CD4-positive, alpha-beta T cell treated with Interleukin-15 for 4 hours (primary cell): ENCODE results near the gene SERBP1.
"Not testable (repeated sequence)": the region's sequence is repeated elsewhere in the genome, so short reads cannot be mapped to it uniquely, and the experiment has no call there.

Experiments
- DNase-seq: peaks from one replicate; pipeline ENCODE4 v3.0.0-alpha.2; 2020; ENCODE audit warnings: low spot score

The SERBP1 gene

DNA sequence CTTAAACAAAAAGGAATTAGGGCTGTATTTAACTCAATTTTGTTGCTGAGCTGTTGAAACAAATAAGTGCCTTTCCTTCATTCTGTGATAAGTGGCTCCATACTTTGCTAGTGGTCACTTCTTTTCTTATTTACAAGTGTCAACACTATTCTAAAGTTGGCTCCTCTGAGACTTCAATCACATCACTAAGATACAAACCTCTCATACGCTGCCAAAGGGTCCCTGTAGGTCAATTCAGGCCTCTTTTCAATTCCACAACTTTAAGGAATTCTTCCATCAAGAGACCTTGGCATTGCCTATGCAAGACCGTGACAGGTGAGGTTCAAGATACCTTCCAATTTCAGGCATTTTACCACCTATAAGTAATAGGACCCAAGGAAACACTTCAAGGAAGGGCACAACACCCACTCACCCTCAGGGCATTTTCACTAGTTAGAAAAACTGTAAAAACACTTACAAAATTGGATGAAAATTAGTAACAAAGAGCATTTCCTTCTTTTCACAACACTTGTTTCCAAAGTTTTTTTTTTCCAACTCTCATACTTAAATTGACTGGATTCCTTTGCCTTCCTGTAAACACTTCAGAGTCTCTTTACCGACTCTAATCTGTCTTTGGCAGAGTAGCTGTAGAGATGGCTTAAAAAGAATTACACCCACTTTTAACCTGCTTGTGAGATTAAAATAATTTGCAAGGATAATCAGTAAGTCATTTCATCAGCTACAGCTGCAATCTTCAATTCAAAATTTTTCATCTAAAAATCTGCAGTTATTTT is 24.5 kb downstream of the SERBP1 start:
- DNase-seq, result no peak

DNA sequence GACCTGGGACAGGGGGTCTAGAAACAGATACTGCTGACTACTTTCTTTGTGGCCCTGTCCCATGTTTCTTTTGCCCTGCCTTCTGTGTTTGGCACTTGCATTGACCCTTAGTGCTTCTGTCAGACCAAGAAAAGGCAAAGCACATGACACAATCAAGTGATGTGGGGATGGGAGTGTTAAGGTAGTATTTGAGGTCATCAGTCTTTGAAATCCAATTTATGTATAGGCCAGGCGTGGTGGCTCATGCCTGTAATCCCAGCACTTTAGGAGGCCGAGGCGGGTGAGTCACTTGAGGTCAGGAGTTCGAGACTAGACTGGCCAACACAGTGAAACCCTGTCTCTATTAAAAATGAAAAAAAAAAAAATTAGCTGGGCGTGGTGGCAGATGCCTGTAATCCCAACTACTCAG is 26.0 kb downstream of the SERBP1 start:
- no peak for DNase-seq

DNA sequence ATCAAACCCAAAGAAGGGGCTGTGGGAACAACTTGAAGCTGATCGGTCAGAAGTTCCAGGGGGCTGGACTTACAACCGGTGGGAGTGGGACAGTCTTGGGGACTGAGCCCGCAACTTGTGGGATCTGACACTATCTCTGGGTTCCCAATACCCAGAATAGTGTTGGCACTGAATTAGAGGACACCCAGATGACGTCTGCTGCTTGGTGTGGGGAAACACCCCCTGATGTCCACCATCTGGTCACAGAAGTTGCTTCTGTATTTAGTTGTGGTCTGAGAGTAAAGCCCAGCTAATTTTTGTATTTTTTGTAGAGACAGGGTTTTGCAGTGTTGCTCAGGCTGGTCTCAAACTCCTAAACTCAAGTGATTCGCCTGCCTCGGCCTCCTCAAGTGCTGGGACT is 28.8 kb downstream of the SERBP1 start:
- DNase-seq, result no peak

DNA sequence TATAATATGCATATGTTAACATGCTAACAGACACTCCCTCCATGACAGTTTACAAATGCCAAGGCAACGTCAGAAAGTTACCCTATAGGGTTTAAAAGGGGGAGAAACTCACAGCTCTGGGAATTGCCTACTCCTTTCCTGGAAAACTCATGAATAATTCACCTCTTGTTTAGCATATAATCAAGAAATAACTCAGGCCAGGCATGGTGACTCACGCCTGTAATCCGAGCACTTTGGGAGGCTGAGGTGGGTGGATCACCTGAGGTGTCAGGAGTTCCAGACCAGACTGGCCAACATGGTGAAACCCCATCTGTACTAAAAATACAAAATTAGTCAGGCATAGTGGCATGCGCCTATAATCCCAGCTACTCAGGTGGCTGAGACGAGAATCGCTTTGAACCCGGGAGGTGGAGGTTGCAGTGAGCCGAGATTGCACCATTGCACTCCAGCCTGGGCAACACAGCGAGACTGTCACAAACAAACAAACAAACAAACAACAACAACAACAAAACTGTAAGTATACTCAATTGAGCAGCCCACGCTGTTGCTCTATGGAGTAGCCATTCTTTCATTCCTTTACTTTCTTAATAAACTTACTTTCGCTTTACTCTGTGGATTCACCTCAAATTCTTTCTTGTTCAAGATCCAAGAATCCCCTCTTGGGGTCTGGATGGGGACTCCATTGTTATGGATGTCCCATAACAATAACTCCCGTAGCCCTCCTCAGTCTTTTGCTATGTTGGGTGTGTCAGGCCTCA is 30.0 kb downstream of the SERBP1 start:
- DNase-seq, result not testable (repeated sequence)

DNA sequence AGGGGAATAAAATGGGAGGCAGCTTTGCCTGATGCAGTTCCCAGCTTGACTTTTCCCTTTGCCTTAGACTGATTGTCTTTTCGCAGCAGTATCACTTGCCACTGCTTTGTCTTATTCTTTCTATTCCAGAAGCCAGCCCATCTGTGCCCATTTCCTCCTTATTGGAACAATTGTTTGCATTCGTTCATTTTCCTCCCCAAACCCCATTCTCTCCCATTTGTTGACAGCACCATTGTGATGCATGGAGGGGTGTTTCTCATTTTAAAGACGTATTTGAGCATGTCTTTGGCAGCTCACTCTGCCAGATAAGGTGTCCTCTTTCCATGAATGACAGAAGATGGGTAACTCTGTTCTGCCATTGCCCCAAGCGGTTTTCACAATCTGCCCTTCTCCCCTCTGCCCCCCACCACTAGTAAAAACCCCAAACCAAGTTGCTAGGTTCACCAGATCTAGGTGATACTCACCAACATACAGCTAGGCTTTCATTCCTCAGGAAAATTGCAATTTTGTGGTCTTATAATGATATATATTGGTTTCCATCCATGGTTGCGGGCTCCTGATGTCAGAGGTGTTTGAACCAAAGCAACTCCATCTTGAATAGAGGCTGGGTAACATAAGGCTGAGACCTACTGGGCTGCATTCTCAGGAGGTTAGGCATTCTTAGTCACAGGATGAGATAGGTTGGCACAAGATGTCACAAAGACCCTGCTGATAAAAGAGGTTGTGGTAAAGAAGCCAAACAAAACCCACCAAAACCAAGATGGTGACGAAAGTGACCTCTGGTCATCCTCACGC is 30.8 kb downstream of the SERBP1 start:
- DNase-seq, result no peak

DNA sequence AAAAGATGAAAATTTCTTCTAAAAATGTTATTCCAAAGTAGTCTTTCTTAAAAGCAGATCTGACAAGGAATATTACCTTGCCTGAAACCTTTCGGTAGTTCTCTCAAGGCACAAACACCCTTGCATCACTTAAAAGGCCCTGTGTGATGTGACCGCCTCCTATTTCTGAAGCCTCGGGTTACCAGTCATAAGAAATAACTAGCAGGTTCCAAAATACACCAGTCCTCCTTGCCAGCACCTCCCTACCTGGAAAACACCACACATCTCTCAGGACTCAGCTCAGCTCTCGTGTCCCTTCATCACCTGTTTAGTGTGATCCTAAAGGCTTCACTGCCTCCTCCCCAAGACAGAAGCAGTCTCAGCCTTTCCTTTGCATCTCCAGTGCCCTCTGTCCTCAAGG is 35.7 kb downstream of the SERBP1 start:
- no peak for DNase-seq

DNA sequence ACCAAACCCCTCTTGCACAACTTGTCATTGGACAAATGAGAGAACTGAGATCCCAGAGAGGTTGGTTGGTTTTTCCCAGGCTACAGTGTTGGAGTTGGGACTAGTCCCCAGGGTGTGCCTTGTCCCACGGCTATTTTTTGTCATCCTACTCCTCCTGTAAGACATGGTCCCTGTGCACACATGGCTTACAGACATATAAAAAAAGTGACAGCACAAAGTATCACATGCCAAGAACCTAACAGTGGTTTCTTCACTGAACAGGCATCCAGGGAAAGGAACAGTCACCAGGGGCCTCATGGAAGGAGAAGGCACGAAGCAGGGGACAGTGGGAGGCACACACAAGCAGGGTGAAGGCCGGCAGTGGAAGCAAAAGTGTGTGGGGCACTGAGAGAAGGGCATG is 36.5 kb downstream of the SERBP1 start:
- no peak for DNase-seq

DNA sequence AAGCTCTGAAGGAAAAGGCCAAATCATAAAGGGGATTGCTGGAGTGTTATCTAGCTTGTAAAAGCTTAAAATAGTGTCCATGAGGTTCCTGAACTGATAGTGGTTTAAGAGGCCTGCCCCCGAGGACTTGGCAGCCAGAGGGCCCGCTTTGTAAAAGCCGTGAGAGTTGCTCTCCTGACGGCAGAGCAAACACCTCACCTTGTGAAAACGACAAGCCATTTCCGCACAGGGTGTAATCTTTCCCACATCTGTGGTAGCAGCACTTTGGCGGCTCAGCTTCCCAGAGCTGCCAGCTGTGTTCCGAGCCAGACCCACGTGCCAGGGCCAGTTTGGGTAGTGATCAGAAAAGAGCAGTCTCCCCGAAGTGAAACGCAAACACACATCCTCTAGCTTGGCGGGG is 37.0 kb downstream of the SERBP1 start:
- DNase-seq, result no peak

DNA sequence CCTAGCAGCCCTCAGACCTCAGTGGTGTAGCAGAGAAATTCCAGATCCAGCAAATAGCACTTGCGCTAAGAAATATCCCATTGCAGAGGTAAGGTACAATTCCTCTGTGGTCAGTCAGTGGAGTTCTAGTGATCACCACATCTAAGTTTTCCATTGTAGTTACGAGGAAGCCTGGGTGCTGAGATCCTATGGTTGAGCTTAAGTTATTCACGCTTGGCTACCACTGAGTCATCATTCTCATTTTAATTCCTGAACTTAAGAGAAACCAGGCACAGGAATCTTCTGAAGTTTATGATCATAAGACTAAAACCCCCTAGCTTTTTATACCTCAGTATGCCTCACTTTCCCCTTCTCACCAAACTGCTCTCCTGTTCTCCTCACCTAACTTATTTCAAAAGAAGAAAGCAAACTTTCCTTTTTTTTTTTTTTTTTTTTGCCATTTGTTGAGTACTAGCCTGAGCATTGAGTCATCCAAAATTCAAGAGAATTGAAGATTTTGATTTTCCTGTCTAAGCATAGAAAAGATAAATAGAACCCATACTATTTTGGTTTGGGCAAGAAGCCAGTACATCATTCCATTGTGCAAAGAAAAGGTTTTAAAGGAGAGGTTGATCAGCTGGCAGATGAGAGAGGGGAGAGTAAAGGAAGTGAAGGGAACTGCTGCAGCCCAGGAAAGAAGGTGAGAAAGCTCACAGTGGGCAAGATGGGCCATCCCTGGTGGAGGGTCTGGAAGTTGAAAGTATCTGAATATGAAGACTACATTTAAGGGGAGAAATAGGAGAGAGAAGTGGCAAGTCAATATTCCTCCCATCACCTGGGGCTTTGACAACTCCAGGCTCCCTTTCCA is 39.9 kb downstream of the SERBP1 start:
- DNase-seq, result no peak

DNA sequence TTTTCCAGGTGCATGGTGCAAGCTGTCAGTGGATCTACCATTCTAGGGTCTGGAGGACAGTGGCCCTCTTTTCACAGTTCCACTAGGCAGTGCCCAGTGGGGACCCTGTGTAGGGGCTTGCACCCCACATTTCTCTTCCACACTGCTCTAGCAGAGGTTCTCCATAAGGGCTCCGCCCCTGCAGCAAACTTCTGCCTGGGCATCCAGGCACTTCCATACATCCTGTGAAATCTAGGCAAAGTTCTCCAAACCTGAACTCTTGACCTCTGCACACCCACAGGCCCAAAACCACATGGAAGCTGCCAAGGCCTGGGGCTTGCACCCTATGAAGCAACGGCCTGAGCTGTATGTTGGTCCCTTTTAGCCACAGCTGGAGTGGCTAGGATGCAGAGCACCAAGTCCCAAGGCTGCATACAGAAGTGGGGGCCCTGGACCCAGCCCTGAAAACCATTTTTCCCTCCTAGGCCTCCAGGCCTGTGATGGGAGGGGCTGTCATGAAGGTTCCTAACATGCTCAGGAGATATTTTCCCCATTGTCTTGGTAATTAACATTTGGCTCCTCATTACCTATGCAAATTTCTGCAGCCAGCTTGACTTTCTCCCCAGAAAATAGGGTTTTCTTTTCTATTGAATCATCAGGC is 46.1 kb downstream of the SERBP1 start:
- DNase-seq, result no peak

DNA sequence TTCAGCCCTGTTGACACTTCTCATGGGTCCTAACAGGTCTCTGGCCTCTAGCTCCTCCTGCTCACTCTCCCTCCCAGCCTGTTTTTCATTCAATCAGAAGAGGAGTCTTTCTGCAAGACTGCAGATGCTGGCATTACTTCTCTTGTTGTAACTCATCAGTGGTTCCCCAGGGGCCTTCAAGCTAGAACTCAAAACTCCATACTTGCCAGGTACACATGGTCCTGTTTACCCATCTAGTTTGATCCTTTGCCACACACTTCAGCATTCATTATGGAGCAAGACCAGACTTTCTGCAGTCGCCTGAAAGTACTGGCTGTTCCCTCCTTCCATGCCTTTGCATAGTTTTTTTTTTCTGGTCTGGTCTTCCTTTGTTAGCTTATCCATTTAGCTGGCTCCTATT is 47.9 kb downstream of the SERBP1 start:
- no peak for DNase-seq

DNA sequence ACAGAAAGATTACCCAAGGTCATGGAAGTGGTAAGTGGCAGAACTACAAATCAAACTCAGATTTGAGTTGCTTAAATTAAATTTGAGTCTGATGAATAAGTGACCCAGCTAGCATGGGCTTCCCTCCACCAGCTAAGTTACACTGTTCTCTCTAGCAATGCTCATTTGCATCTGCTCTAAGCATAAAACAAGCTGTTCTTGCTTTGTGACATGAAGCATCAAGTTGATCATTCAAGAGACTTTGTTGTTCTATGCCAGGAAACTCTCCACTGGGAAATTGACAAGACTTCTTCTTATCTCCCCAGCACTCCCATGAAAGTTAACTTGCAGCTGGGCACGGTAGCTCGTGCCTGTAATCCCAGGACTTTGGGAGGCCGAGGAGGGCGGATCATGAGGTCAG is 49.0 kb downstream of the SERBP1 start:
- DNase-seq, result no peak

DNA sequence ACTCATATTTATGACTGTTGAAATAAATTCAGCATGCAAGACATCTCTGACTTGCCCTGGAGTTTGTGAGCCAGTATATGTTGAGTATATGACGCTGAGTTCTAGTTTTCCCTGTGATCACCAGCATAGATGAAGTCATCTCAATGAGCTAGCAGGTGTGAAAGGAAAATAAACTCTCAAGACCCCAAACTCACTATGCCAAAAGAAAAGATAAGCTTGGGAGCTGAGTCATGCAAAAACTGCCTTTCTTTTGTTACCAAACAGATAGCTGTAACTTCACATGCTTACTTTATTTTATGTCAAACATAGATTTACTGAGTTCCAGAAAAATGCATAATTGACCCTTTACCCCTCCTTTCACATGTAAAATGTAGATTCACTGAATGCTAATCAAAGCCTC is 52.9 kb downstream of the SERBP1 start:
- no peak for DNase-seq

DNA sequence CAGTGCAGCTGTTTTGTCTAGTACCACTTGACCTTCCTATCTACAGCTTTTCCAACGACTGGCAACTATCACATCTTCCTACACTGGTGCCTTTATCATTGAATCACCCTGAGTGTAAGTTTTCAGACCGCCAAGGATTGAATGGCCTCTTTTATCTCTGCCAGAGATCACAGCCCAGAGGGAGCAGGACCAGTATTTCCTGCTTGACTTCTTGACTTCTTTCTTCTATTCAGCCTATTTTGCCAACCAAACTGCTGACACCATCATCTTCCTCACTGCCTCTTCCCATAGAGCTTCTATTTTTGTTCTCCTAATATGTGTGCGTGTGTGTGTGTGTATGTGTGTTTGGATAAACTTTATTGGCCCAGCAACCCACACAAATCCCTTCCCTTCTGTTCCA is 53.8 kb downstream of the SERBP1 start:
- no peak for DNase-seq

DNA sequence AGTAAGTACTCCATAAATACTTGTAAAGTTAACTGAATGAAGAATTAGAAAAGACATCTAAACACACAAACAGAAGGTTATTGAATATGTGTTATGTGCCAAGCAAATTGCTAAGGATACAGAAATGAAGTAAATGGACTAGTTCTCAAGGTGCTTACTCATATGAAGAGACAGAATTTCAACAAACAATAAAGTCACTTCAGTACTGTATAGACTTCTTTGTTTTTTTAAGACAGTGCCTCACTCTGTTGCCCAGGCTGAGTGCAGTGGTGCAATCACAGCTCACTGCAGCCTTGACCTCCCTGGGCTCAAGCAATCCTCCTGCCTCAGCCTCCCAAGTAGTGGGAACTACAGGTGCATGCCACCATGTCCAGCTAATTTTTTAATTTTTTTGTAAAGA is 57.3 kb downstream of the SERBP1 start:
- DNase-seq, result no peak

DNA sequence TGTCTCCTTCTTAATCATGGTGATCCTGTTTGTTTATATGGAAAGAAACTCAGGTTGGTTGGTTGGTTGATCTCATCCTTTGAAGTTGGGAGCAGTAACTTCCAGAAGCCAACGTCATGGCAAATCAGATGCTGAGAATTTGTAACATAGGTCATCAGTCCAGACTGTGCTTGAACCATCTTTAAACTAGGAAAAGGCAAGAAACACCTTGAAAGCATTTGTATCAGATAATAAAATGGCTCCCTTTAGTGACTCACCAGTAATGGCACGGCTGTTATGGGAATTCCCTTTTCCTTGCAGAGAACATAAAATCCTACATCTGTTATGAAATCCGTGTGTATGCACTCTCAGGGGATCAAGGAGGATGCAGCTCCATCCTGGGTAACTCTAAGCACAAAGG is 58.1 kb downstream of the SERBP1 start:
- DNase-seq, result no peak

DNA sequence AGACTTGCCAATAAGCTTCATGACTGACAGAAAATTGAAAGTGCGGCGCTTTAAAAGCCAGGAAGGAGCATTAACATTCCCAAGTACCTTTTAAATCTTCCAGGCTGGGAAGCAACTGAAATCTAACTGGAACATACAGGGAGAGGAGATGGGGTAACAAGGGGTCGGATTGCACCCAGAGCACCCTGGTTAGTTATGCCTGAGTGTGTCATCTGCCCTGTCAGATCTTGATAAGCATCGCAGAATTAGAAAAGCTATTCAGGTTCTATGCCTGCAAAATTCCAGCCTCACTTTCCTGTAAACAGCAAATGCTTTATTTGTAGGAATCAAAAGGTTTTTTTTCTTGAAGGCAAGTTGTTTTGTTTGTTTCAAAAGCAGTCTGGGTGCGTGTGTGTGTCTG is 58.5 kb downstream of the SERBP1 start:
- DNase-seq, result no peak

DNA sequence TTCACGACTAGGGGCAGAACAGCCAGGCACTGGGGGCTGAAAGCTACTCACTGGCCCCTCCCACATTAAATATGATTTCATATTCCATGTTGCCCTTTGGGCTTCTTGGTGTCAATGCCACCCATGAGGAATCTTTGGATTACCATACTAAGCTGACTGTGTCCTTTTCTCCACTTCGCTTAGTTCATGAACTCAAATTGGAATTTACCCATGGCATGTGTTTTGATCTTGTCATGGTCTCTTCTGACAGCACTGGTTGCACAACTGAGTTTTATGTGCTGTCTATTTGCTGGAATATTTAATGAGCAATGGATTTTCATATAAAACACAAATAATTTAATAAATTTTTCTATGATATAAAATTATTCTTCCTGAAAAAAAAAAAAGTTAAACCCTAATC is 59.2 kb downstream of the SERBP1 start:
- DNase-seq, result no peak

DNA sequence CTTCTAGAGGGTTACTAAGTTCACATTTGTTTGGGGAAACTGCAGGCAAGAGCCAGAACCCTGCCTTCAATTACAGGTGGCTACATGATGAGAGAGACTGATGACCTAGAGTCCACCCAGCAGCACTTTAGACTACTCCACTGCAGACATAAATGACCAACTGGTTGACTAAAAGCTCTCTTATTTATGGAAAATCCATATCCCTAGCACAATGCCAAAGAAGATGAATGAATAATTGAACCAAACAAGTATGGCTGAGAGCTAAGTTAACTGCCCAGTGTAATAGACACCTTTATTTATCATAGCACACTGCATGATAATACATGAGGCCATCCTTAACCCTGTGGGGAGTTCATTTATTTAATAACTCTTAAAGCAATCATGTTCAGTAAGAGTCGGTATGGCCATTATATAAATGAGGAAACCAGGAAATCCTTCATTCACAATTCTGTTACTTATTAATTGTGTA is 62.1 kb downstream of the SERBP1 start:
- no peak for DNase-seq

DNA sequence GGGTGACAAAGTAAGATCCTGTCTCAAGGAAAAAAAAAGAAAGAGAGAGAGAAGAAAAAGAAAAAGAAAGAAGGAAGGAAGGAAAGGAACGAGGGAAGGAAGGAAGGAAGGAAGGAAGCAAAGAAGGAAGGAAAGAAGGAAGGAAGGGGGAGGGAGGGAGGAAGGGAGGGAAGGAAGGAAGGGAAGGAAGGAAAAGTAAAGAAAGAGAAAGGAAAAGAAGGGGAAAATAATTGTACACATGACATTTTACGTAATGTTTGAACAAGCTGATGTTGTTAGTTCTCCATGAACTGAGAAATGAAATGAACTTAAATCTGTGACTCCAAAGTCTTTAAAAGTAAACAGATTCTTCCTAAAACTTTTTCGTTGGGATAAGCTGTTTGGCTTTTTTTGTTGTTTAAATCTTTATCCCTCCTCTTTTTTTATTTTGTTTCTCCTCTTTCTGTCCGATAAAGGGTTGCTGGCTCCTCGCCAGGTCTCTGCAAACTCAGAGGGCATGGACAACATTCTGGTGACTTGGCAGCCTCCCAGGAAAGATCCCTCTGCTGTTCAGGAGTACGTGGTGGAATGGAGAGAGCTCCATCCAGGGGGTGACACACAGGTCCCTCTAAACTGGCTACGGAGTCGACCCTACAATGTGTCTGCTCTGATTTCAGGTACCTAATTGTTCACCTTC is 62.7 kb downstream of the SERBP1 start:
- DNase-seq, result no peak

DNA sequence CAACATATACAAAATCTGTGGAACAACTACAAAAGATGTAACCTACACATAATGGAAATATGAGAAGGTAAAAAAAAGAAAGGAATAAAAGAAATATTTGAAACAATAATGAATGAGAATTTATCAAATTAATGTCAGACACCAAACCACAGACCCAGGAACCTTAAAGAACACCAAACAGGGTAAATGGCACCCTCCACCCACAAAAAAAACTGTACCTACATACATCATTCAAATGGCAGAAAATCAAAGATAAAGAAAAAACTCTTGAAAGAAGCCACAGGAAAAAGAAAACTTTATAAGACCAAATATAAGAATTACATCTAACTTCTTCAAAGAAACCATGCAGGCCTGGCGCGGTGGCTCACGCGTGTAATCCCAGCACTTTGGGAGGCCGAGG is 68.6 kb downstream of the SERBP1 start:
- DNase-seq, result no peak
